ENCODE measurements around the gene FOLH1. TPM values are rescaled to one million over a fixed set of nuclear protein-coding genes. Genes with fewer than 3 reads are reported as not detected.
"Not testable (repeated sequence)": the region's sequence is repeated elsewhere in the genome, so short reads cannot be mapped to it uniquely, and the experiment has no call there.

FOLH1 gene
- polyA plus RNA-seq, 3 donors = not detected

GRCh38 chr11:49225255-49225785 is 16.9 kb upstream of the FOLH1 start:
- H3K9ac ChIP-seq (ENCODE audit: insufficient read depth, low read length, poor library complexity, severe bottlenecking); intact Hi-C loops (cut with micrococcal nuclease); H3K36me3 ChIP-seq (replicated peaks in 1 of 2; ENCODE audit: control insufficient read depth in 1 of 2, insufficient read depth in 2 of 2, low read length in 2 of 2); H3K9me3 ChIP-seq (replicated peaks in 1 of 2; ENCODE audit: control insufficient read depth in 1 of 2, insufficient read depth in 1 of 2, low read length in 2 of 2); H3K4me2 ChIP-seq (replicated peaks; ENCODE audit: extremely low read depth, low read length, poor library complexity, severe bottlenecking); H3K9me3 Mint-ChIP-seq; H4K20me1 ChIP-seq (ENCODE audit: insufficient read depth, low read length); DNase-seq; H3K4me3 ChIP-seq (replicated peaks in 1 of 3; ENCODE audit: low read depth in 2 of 3, low read length in 3 of 3); H3K27ac Mint-ChIP-seq; H2AFZ ChIP-seq (ENCODE audit: insufficient read depth, low read depth, low read length, poor library complexity, severe bottlenecking); H3K4me1 ChIP-seq (ENCODE audit: control insufficient read depth in 1 of 2, insufficient read depth in 2 of 2, low read length in 2 of 2); H3K27ac ChIP-seq (ENCODE audit: low read depth in 1 of 2, low read length in 2 of 2); H3K27me3 Mint-ChIP-seq (ENCODE audit: low read depth in 3 of 3); H3K36me3 Mint-ChIP-seq; H3K4me1 Mint-ChIP-seq; H3K79me2 ChIP-seq (ENCODE audit: insufficient read depth, low read length); H3K4me3 Mint-ChIP-seq; H3K27me3 ChIP-seq (ENCODE audit: control insufficient read depth in 2 of 2, insufficient read depth in 2 of 2, low read length in 2 of 2): not testable (repeated sequence)
- WGBS (ENCODE audit: insufficient coverage) = 100% methylated on average over 4 of the region's 8 CpGs

GRCh38 chr11:49221112-49221511 is 12.7 kb upstream of the FOLH1 start:
- H4K20me1 ChIP-seq (ENCODE audit: insufficient read depth, low read length) = no peaks in the 10 kb centered on the region
- H3K36me3 ChIP-seq (replicated peaks in 1 of 2; ENCODE audit: control insufficient read depth in 1 of 2, insufficient read depth in 2 of 2, low read length in 2 of 2) = no peaks in the 10 kb centered on the region
- no peaks in the 10 kb centered on the region for H3K79me2 ChIP-seq (ENCODE audit: insufficient read depth, low read length)
- Mint-ChIP-seq H3K27me3 (ENCODE audit: low read depth in 3 of 3) (peaks cover 2% of the 10 kb centered on the region in 3 donors), H3K4me1 (no peaks in the 10 kb centered on the region), H3K36me3 (no peaks in the 10 kb centered on the region), H3K9me3 (no peaks in the 10 kb centered on the region), H3K4me3 (no peak overlapping the region), H3K27ac (no peak overlapping the region)
- intact Hi-C loops (cut with micrococcal nuclease) = no loop called here
- no peaks in the 10 kb centered on the region for H3K27me3 ChIP-seq (ENCODE audit: control insufficient read depth in 2 of 2, insufficient read depth in 2 of 2, low read length in 2 of 2)
- no CpG with 5 or more reads among the region's 5 CpGs for WGBS (ENCODE audit: insufficient coverage)
- H3K4me3 ChIP-seq (replicated peaks in 1 of 3; ENCODE audit: low read depth in 2 of 3, low read length in 3 of 3) = no peak overlapping the region
- no peak overlapping the region for H3K4me2 ChIP-seq (replicated peaks; ENCODE audit: extremely low read depth, low read length, poor library complexity, severe bottlenecking)
- H3K9me3 ChIP-seq (replicated peaks in 1 of 2; ENCODE audit: control insufficient read depth in 1 of 2, insufficient read depth in 1 of 2, low read length in 2 of 2) = no peaks in the 10 kb centered on the region
- TF ChIP-seq CTCF (IDR thresholded peaks at IDR 0.05) = no peak
- H2AFZ ChIP-seq (ENCODE audit: insufficient read depth, low read depth, low read length, poor library complexity, severe bottlenecking) = no peak overlapping the region
- DNase-seq = no peak
- H3K27ac ChIP-seq (ENCODE audit: low read depth in 1 of 2, low read length in 2 of 2) = no peak overlapping the region
- no peak overlapping the region for H3K9ac ChIP-seq (ENCODE audit: insufficient read depth, low read length, poor library complexity, severe bottlenecking)
- H3K4me1 ChIP-seq (ENCODE audit: control insufficient read depth in 1 of 2, insufficient read depth in 2 of 2, low read length in 2 of 2) = no peaks in the 10 kb centered on the region
